ENCODE measurements around the gene CACTIN.

DNA sequence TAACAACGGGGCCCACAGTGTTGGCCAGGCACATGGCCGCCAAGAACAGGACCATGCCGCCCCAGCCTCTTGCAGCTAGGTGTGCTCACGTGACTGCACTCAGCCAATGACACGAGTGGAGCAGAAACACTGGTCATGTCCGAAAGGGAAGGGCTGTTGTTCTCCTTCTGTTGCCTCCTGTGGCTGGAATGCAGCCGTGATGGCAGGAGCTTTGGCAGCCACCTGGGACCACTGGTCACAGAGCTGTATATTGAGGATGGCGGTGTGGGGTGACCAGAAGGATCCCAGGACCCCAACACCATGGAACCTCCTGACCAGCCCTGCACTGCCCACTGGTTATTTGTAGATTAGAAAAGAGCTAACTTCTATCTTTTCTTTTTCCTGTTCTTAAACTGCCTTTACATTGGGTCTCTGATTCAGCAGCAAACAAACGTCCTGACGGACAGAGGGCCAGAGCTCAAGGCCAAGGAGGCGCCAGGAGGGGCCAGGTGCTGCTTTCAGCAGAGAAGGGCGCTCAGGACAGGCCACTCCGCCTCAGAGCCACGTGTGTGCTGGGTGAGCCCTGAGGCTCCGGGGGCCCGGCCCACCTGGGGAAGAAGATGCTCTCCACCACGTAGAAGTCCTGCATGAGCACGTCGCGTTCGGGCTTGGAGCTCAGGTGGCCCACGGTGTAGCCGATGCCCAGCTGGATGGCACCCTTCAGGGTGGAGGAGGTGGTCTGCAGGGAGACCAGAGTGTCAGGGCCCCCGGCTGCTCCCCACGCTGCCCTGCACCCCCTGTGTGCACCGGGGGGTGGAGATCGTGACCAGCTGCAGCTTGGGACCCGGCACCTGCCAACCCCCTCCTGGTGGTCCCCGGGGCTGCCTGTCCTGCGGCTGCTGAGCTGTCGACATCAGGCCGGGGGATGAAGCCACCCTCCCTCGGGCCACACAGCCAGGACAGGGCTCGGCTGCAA, 35.0 kb upstream of the CACTIN start:
- TF ChIP-seq CTCF (conservative IDR thresholded peaks at IDR 0.05) (no peak), EZH2 (IDR thresholded peaks at IDR 0.05; ENCODE audit: low read depth) (no peak)
